Neural progenitor cell (in vitro differentiated cells): Measurements from ENCODE around the gene SPDL1.

Experiments
- EZH2 ChIP-seq: fragments of 200-600 bp; sonication (generic); IDR thresholded peaks from 2 replicates; pipeline ENCODE4 v1.6.1; 2017; ENCODE audit warnings: antibody characterized with exemption, mild to moderate bottlenecking, moderate library complexity
- TF ChIP-seq, protein P1 (sequence below): fragments of 200-600 bp; sonication (generic); IDR thresholded peaks from 2 replicates; pipeline ENCODE4 v1.5.1; 2017; ENCODE audit warnings: antibody characterized with exemption, mild to moderate bottlenecking

DNA sequence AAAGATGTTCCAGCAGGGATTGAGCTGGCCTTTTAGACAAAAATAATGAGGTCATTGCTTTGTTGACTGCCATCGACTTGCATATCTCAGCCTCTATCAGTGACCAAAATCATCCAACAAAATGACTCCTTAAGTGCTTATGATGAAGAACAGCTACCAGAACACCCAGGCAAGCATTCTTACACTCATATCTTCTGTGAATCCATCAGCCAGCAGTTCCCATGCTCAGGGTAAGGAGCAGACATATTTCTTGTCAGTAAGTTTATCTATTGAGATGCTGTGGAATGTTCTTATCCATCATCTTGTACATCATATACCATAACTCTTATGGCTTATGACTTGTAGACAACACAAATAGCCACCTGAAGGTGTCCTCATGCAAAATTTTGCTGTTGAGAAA lies 20.2 kb upstream of the SPDL1 start:
- TF ChIP-seq, protein P1, sequence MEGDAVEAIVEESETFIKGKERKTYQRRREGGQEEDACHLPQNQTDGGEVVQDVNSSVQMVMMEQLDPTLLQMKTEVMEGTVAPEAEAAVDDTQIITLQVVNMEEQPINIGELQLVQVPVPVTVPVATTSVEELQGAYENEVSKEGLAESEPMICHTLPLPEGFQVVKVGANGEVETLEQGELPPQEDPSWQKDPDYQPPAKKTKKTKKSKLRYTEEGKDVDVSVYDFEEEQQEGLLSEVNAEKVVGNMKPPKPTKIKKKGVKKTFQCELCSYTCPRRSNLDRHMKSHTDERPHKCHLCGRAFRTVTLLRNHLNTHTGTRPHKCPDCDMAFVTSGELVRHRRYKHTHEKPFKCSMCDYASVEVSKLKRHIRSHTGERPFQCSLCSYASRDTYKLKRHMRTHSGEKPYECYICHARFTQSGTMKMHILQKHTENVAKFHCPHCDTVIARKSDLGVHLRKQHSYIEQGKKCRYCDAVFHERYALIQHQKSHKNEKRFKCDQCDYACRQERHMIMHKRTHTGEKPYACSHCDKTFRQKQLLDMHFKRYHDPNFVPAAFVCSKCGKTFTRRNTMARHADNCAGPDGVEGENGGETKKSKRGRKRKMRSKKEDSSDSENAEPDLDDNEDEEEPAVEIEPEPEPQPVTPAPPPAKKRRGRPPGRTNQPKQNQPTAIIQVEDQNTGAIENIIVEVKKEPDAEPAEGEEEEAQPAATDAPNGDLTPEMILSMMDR = no peak
- no peak for TF ChIP-seq EZH2
